IMR-90 (cell line): ENCODE measurements around the gene CYB5A. TPM values are rescaled to one million over a fixed set of nuclear protein-coding genes. Genes with fewer than 3 reads are reported as not detected.

Source experiments
- ATAC-seq: fragments of 200-7000 bp; cut with Tn5 transposase; 2 replicates; pipeline ENCODE4 v1.9.1; 2020; ENCODE audit warnings: low read depth, mild to moderate bottlenecking, moderate library complexity
- BruUV-seq: library from RNA; stranded (reverse); fragments of 400-500 nt; replicated peaks from 2 replicates; lab custom pipeline; 2021; lab: Mats Ljungman, UMichigan
- CTCF ChIA-PET: fragments of 300-600 bp; formaldehyde crosslinking; extraction: SDS; loops from one replicate; lab custom pipeline; 2021; ENCODE audit warnings: antibody characterized with exemption; lab: Yijun Ruan, JAX
- POLR2A ChIA-PET: fragments of 300-600 bp; sonication (Branson Sonifier 250); formaldehyde crosslinking; loops from one replicate; lab custom pipeline; 2022; ENCODE audit warnings: antibody characterized with exemption; ENCODE audit not compliant: unreplicated experiment; lab: Charles Lee
- DNase-seq: peaks from one replicate; pipeline ENCODE4 v3.0.0; 2013
- H2AFZ ChIP-seq: replicated peaks from 2 replicates; pipeline ENCODE3; 2013; ENCODE audit warnings: low read length, mild to moderate bottlenecking; ENCODE audit not compliant: poor library complexity
- H2AK5ac ChIP-seq: 2 replicates; pipeline ENCODE4 v1.6.1; 2013; ENCODE audit warnings: low read depth, low read length, inconsistent platforms
- H2AK9ac ChIP-seq: replicated peaks from 2 replicates; pipeline ENCODE3; 2013; ENCODE audit warnings: mild to moderate bottlenecking, low read depth, low read length, moderate library complexity; ENCODE audit not compliant: poor library complexity
- H2BK120ac ChIP-seq: 2 replicates; pipeline ENCODE4 v1.6.1; 2013; ENCODE audit warnings: low read depth, low read length, inconsistent platforms
- H2BK15ac ChIP-seq: 3 replicates; pipeline ENCODE4 v1.6.1; 2013; ENCODE audit warnings: low read depth, low read length, inconsistent platforms
- H2BK20ac ChIP-seq: 2 replicates; pipeline ENCODE4 v1.6.1; 2013; ENCODE audit warnings: low read depth, mild to moderate bottlenecking, inconsistent platforms, low read length, moderate library complexity
- H2BK5ac ChIP-seq: 2 replicates; pipeline ENCODE4 v1.6.1; 2013; ENCODE audit warnings: mild to moderate bottlenecking, low read depth, low read length, inconsistent platforms; ENCODE audit not compliant: poor library complexity, severe bottlenecking
- H3K14ac ChIP-seq: replicated peaks from 2 replicates; pipeline ENCODE4 v1.6.1; 2013; ENCODE audit warnings: low read depth, low read length, inconsistent platforms
- H3K18ac ChIP-seq: 2 replicates; pipeline ENCODE4 v1.6.1; 2013; ENCODE audit warnings: low read depth, low read length, control low read depth
- H3K23ac ChIP-seq: 2 replicates; pipeline ENCODE4 v1.6.1; 2013; ENCODE audit warnings: low read depth, low read length, inconsistent platforms
- H3K27ac ChIP-seq: 2 replicates; pipeline ENCODE4 v1.5.1; 2013; ENCODE audit warnings: mild to moderate bottlenecking, control low read depth, low read length; ENCODE audit not compliant: insufficient read depth
- H3K27me3 ChIP-seq: 2 replicates; pipeline ENCODE4 v1.6.1; 2013; ENCODE audit warnings: low read length; ENCODE audit not compliant: control insufficient read depth, insufficient read depth
- H3K36me3 ChIP-seq: 2 replicates; pipeline ENCODE4 v1.6.1; 2013; ENCODE audit warnings: low read length, mixed read lengths; ENCODE audit not compliant: control insufficient read depth, insufficient read depth
- H3K4ac ChIP-seq: 2 replicates; pipeline ENCODE4 v1.6.1; 2013; ENCODE audit warnings: low read depth, low read length, inconsistent platforms
- H3K4me1 ChIP-seq: 2 replicates; pipeline ENCODE4 v1.6.1; 2013; ENCODE audit warnings: low read length, mixed read lengths; ENCODE audit not compliant: control insufficient read depth, insufficient read depth
- H3K4me2 ChIP-seq: 2 replicates; pipeline ENCODE4 v1.6.1; 2013; ENCODE audit warnings: low read depth, mild to moderate bottlenecking, control low read depth, low read length, moderate library complexity
- H3K4me3 ChIP-seq: 2 replicates; pipeline ENCODE4 v1.5.1; 2013; ENCODE audit warnings: low read depth, mild to moderate bottlenecking, control low read depth, low read length, moderate library complexity; ENCODE audit not compliant: insufficient read depth
- H3K56ac ChIP-seq: 2 replicates; pipeline ENCODE4 v1.6.1; 2013; ENCODE audit warnings: low read length, inconsistent platforms; ENCODE audit not compliant: insufficient read depth; ENCODE audit errors: extremely low read depth
- H3K79me1 ChIP-seq, 2 experiments: 2 replicates each; pipeline ENCODE4 v1.6.1; 2013; ENCODE audit warnings: low read length in 2 of 2, inconsistent platforms in 1 of 2, low read depth in 1 of 2
- H3K9ac ChIP-seq: 2 replicates; pipeline ENCODE4 v1.6.1; 2013; ENCODE audit warnings: low read depth, low read length, control low read depth
- H3K9me1 ChIP-seq: 2 replicates; pipeline ENCODE4 v1.6.1; 2013; ENCODE audit warnings: low read length, inconsistent platforms; ENCODE audit not compliant: insufficient read depth
- H3K9me3 ChIP-seq: 2 replicates; pipeline ENCODE4 v1.6.1; 2013; ENCODE audit warnings: low read length; ENCODE audit not compliant: control insufficient read depth, insufficient read depth
- H4K20me1 ChIP-seq: 2 replicates; pipeline ENCODE4 v1.6.1; 2013; ENCODE audit warnings: low read length, inconsistent platforms; ENCODE audit not compliant: insufficient read depth
- H4K5ac ChIP-seq: 2 replicates; pipeline ENCODE4 v1.6.1; 2013; ENCODE audit warnings: mild to moderate bottlenecking, low read depth, low read length, control low read depth
- H4K8ac ChIP-seq, 2 experiments: 2 replicates each; pipeline ENCODE4 v1.6.1; 2013; ENCODE audit warnings: low read depth in 2 of 2, low read length in 2 of 2, control low read depth in 1 of 2, inconsistent platforms in 1 of 2
- H4K91ac ChIP-seq: 2 replicates; pipeline ENCODE4 v1.6.1; 2013; ENCODE audit warnings: low read depth, low read length, inconsistent platforms; ENCODE audit not compliant: insufficient read depth
- POLR2A ChIP-seq: IDR thresholded peaks from 2 replicates; pipeline ENCODE4 v1.6.1; 2012; ENCODE audit warnings: mild to moderate bottlenecking, low read depth, low read length
- RFX5 ChIP-seq: IDR thresholded peaks from 2 replicates; pipeline ENCODE4 v1.8.0; 2012; ENCODE audit warnings: low read depth, mild to moderate bottlenecking, low read length, moderate library complexity
- WGBS, 2 experiments: methylation state at CpG; one replicate each; pipeline versions ENCODE4 v1.1.5 to v1.1.7; 2013; ENCODE audit warnings: missing lambda C conversion rate in 2 of 2; ENCODE audit not compliant: insufficient read length in 1 of 2; ENCODE audit errors: extremely low coverage in 2 of 2; 5-methylcytosine and 5-hydroxymethylcytosine counted together
- dilution Hi-C: fragments of 300-500 bp; cut with HindIII; formaldehyde crosslinking; loops from one replicate; pipeline ENCODE4 v1.14.3; 2018; ENCODE audit warnings: low sequenced_read_pairs; ENCODE audit not compliant: unreplicated experiment
- in situ Hi-C: fragments of 300-500 bp; cut with MboI; formaldehyde crosslinking; loops from 3 replicates; pipeline ENCODE4 v1.14.3; 2019; ENCODE audit warnings: low sequenced_read_pairs, inconsistent platforms, mixed read lengths
- intact Hi-C: fragments of 100-400 bp; cut with micrococcal nuclease; formaldehyde crosslinking; loops from 2 replicates; pipeline ENCODE4 v1.10.0; 2022
- polyA plus RNA-seq, 3 experiments: library from polyadenylated mRNA; depleted of rRNA; stranded (reverse); fragments of >200 nt; gene quantifications; 2 replicates each; pipeline ENCODE4 v1.2.3, GENCODE V29; 2012; ENCODE audit warnings: low replicate concordance in 1 of 3
- total RNA-seq: library from RNA; depleted of rRNA; stranded (reverse); fragments of >200 nt; gene quantifications from 2 replicates; pipeline ENCODE4 v1.2.3, GENCODE V29; 2012

Gene CYB5A
- total and polyA plus RNA-seq, 2 of the 4 experiments (the other 2 are of a cell fraction), result 13.4 to 47.9 TPM

DNA sequence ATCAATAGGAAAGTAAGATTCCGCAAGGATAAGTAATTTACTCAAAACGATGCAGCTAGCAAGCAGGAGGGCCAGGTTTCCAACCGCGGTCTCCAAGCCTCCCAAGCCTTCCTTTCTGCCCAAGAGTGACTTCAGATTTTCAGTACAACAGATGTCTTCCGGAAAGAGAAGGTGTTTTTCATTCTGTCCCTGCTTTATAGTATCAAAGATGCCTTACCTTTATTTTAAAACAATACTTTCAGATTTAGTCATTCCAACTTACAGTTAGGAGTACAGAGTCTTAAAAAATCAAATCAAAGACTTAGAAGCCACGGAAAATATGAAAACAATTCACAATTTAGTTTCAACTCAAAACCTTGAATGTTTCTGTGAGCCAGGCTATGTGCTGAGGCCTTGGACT is 43.6 kb downstream of the CYB5A start:
- CTCF ChIA-PET, result no interaction called here

More for the DNA sequence above, 43.6 kb downstream of the CYB5A start:
- Histone ChIP-seq H2AK5ac (no peak overlapping the region), H3K4me1 (peaks cover 13% of the 10 kb centered on the region), H3K4ac (no peak overlapping the region), H2BK15ac (no peak overlapping the region), H2BK20ac (no peak overlapping the region), H3K9me3 (no peaks in the 10 kb centered on the region), H3K18ac (no peak overlapping the region), H4K5ac (no peak overlapping the region), H4K8ac (no peak overlapping the region), H3K79me1 (no peaks in the 10 kb centered on the region), H3K14ac (no peak overlapping the region), H2AFZ (no peak overlapping the region), H4K91ac (no peak overlapping the region), H3K23ac (no peak overlapping the region), H3K4me3 (no peak overlapping the region), H3K56ac (no peak overlapping the region), H3K36me3 (0 out of 2 replicates have a peak, but pooled peaks cover 2% of the 10 kb centered on the region), H3K4me2 (no peak overlapping the region), H2AK9ac (no peak overlapping the region), H2BK120ac (no peak overlapping the region), H3K27ac (no peak overlapping the region), H2BK5ac (no peak overlapping the region), H4K20me1 (no peaks in the 10 kb centered on the region), H3K9me1 (peaks cover 18% of the 10 kb centered on the region), H3K27me3 (peaks cover under 1% of the 10 kb centered on the region; the same call in 1 of the 2 replicates), H3K9ac (no peak overlapping the region)
- TF ChIP-seq RFX5 (no peak), POLR2A (no peak)
- 100% methylated on average over 3 of the region's 6 CpGs; no CpG with 5 or more reads in 1 of the 2 experiments for WGBS, 2 experiments
- dilution Hi-C loops (no loop called here), intact Hi-C loops (no loop called here), in situ Hi-C loops (no loop called here)
- POLR2A ChIA-PET, result no interaction called here
- no TSS peak for BruUV-seq
- ATAC-seq (no peak), DNase-seq (no peak)
